SK-N-MC (cell line): ENCODE data around the gene ATP10B.
"Not testable (repeated sequence)": the region's sequence is repeated elsewhere in the genome, so short reads cannot be mapped to it uniquely, and the experiment has no call there.

Source experiments
- DNase-seq: peaks from one replicate; pipeline ENCODE4 v3.0.0-alpha.2; 2011; ENCODE audit warnings: low read depth, low spot score
- H3K27ac ChIP-seq: fragments of 200-600 bp; sonication (generic); 2 replicates; pipeline ENCODE4 v1.5.1; 2016; ENCODE audit warnings: mixed run types
- H3K36me3 ChIP-seq: fragments of 200-600 bp; sonication (generic); 2 replicates; pipeline ENCODE4 v1.6.1; 2017; ENCODE audit warnings: antibody characterized with exemption, low read length, mixed read lengths; ENCODE audit not compliant: insufficient read depth
- H3K4me3 ChIP-seq: fragments of 200-600 bp; sonication (generic); 2 replicates; pipeline ENCODE4 v1.5.1; 2016
- H3K9ac ChIP-seq: fragments of 200-600 bp; sonication (generic); 2 replicates; pipeline ENCODE4 v1.8.0; 2017; ENCODE audit warnings: mixed run types, mixed read lengths; ENCODE audit not compliant: insufficient read length
- H3K9me3 ChIP-seq: fragments of 200-600 bp; sonication (generic); 2 replicates; pipeline ENCODE4 v1.6.1; 2017; ENCODE audit warnings: low read depth, mild to moderate bottlenecking, antibody characterized with exemption, low read length, moderate library complexity, mixed read lengths
- EZH2 ChIP-seq: fragments of 200-600 bp; sonication (generic); IDR thresholded peaks from one replicate; pipeline ENCODE4 v1.6.1; 2017; ENCODE audit warnings: antibody characterized with exemption
- FOXP2 ChIP-seq: optimal IDR thresholded peaks from 2 replicates; pipeline ENCODE3; 2011; ENCODE audit warnings: mild to moderate bottlenecking, moderate library complexity; ENCODE audit not compliant: insufficient read depth; ENCODE audit errors: extremely low read length, control extremely low read depth
- POLR2AphosphoS5 ChIP-seq: IDR thresholded peaks from 2 replicates; pipeline ENCODE4 v1.6.1; 2012; ENCODE audit warnings: mild to moderate bottlenecking, low read depth, low read length, borderline replicate concordance

The ATP10B gene

GRCh38 chr5:160727296-160727997 is 124.6 kb downstream of the ATP10B start:
- no peak for TF ChIP-seq POLR2AphosphoS5
- TF ChIP-seq FOXP2, result no peak
- TF ChIP-seq EZH2, result no peak
- H3K36me3 ChIP-seq, result no peaks in the 10 kb centered on the region
- H3K27ac ChIP-seq, result no peak overlapping the region
- H3K4me3 ChIP-seq, result no peak overlapping the region
- DNase-seq, result no peak
- H3K9me3 ChIP-seq, result no peaks in the 10 kb centered on the region
- H3K9ac ChIP-seq, result no peak overlapping the region

GRCh38 chr5:160726721-160727120 is 125.3 kb downstream of the ATP10B start:
- no peak overlapping the region for H3K4me3 ChIP-seq
- no peak overlapping the region for H3K9ac ChIP-seq
- no peaks in the 10 kb centered on the region for H3K9me3 ChIP-seq
- no peak overlapping the region for H3K27ac ChIP-seq
- H3K36me3 ChIP-seq, result no peaks in the 10 kb centered on the region
- TF ChIP-seq EZH2 (no peak), FOXP2 (no peak), POLR2AphosphoS5 (no peak)
- no peak for DNase-seq

GRCh38 chr5:160720822-160721221 is 131.2 kb downstream of the ATP10B start:
- DNase-seq, result no peak
- H3K36me3 ChIP-seq, result no peaks in the 10 kb centered on the region
- no peaks in the 10 kb centered on the region for H3K9me3 ChIP-seq
- H3K4me3 ChIP-seq, result no peak overlapping the region
- no peak overlapping the region for H3K9ac ChIP-seq
- no peak overlapping the region for H3K27ac ChIP-seq
- TF ChIP-seq EZH2, result no peak
- TF ChIP-seq POLR2AphosphoS5, result no peak
- TF ChIP-seq FOXP2, result no peak

GRCh38 chr5:160715508-160715907 is 136.5 kb downstream of the ATP10B start:
- not testable (repeated sequence) for H3K4me3 ChIP-seq, H3K9ac ChIP-seq, DNase-seq, H3K9me3 ChIP-seq, H3K27ac ChIP-seq, H3K36me3 ChIP-seq

- no peak overlapping the region for H3K4me3 ChIP-seq
- H3K9ac ChIP-seq, result no peak overlapping the region
- H3K36me3 ChIP-seq, result no peaks in the 10 kb centered on the region
- no peak for DNase-seq
- no peaks in the 10 kb centered on the region for H3K9me3 ChIP-seq
- H3K27ac ChIP-seq, result no peak overlapping the region
- TF ChIP-seq EZH2 (no peak), FOXP2 (no peak), POLR2AphosphoS5 (no peak)
Observed at GRCh38 chr5:160703547-160704189, 148.3 kb downstream of the ATP10B start.

GRCh38 chr5:160702934-160703333 is 149.1 kb downstream of the ATP10B start:
- Histone ChIP-seq H3K36me3 (no peaks in the 10 kb centered on the region), H3K9me3 (no peaks in the 10 kb centered on the region), H3K27ac (no peak overlapping the region), H3K9ac (no peak overlapping the region), H3K4me3 (no peak overlapping the region)
- TF ChIP-seq EZH2 (no peak), FOXP2 (no peak), POLR2AphosphoS5 (no peak)
- DNase-seq, result no peak

GRCh38 chr5:160702311-160702803 is 149.7 kb downstream of the ATP10B start:
- TF ChIP-seq POLR2AphosphoS5, result no peak
- no peak for TF ChIP-seq FOXP2
- no peak for TF ChIP-seq EZH2
- H3K9ac ChIP-seq, result no peak overlapping the region
- H3K36me3 ChIP-seq, result no peaks in the 10 kb centered on the region
- no peaks in the 10 kb centered on the region for H3K9me3 ChIP-seq
- H3K27ac ChIP-seq, result no peak overlapping the region
- no peak overlapping the region for H3K4me3 ChIP-seq
- DNase-seq, result no peak

GRCh38 chr5:160701403-160701802 is 150.6 kb downstream of the ATP10B start:
- Histone ChIP-seq H3K9me3 (no peaks in the 10 kb centered on the region), H3K9ac (no peak overlapping the region), H3K27ac (no peak overlapping the region), H3K36me3 (no peaks in the 10 kb centered on the region), H3K4me3 (no peak overlapping the region)
- no peak for TF ChIP-seq POLR2AphosphoS5
- no peak for TF ChIP-seq FOXP2
- TF ChIP-seq EZH2, result no peak
- DNase-seq, result no peak

- Histone ChIP-seq H3K27ac (no peak overlapping the region), H3K9ac (no peak overlapping the region), H3K4me3 (no peak overlapping the region), H3K36me3 (no peaks in the 10 kb centered on the region), H3K9me3 (no peaks in the 10 kb centered on the region)
- no peak for DNase-seq
- TF ChIP-seq POLR2AphosphoS5 (no peak), FOXP2 (no peak), EZH2 (no peak)
Observed at GRCh38 chr5:160699301-160699700, 152.7 kb downstream of the ATP10B start.
